ENCODE measurements around the gene PIEZO2.

Gene PIEZO2

GRCh38 chr18:11035376-11035775, 114.0 kb downstream of the PIEZO2 start:
- DNase-seq (ENCODE audit: low spot score) (no peak), ATAC-seq (ENCODE audit: low read depth) (no peak)
- no peaks in the 10 kb centered on the region for H3K9me3 ChIP-seq (ENCODE audit: severe bottlenecking)
- H3K27ac ChIP-seq (ENCODE audit: poor library complexity, severe bottlenecking): no peak overlapping the region
- no peak overlapping the region for H3K4me3 ChIP-seq (ENCODE audit: severe bottlenecking)
- H3K27me3 ChIP-seq (ENCODE audit: insufficient read depth, poor library complexity, severe bottlenecking): peaks cover 3% of the 10 kb centered on the region
- TF ChIP-seq CTCF (IDR thresholded peaks at IDR 0.05; ENCODE audit: poor library complexity, severe bottlenecking): no peak
- no peaks in the 10 kb centered on the region for H3K36me3 ChIP-seq (ENCODE audit: low read depth)
- H3K4me1 ChIP-seq (ENCODE audit: insufficient read depth, poor library complexity, severe bottlenecking): no peaks in the 10 kb centered on the region

DNA sequence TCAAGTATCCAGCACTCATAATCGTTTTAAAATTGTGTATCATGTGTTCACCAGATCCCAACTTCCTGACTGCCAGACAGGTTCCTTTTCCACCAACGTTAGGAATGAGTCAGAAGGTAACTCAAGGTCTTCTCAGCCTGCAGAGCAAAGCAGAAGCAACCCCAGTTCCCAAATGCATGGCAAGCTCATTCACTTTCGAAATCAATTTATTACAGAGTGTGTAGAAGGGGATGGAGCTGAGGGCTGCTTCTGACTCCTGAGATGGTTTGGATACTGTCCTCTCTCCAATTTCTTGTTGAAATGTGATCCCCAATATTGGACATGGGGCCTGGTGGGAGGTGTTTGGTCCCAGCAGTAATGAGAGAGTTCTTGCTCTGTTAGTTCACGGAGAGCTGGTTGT, 114.5 kb downstream of the PIEZO2 start:
- TF ChIP-seq CTCF (IDR thresholded peaks at IDR 0.05; ENCODE audit: poor library complexity, severe bottlenecking): no peak
- Histone ChIP-seq H3K4me1 (ENCODE audit: insufficient read depth, poor library complexity, severe bottlenecking) (no peaks in the 10 kb centered on the region), H3K27me3 (ENCODE audit: insufficient read depth, poor library complexity, severe bottlenecking) (no peaks in the 10 kb centered on the region), H3K27ac (ENCODE audit: poor library complexity, severe bottlenecking) (no peak overlapping the region), H3K9me3 (ENCODE audit: severe bottlenecking) (no peaks in the 10 kb centered on the region), H3K36me3 (ENCODE audit: low read depth) (no peaks in the 10 kb centered on the region), H3K4me3 (ENCODE audit: severe bottlenecking) (no peak overlapping the region)
- DNase-seq (ENCODE audit: low spot score) (no peak), ATAC-seq (ENCODE audit: low read depth) (no peak; the same call in 2 of the 3 replicates)

DNA sequence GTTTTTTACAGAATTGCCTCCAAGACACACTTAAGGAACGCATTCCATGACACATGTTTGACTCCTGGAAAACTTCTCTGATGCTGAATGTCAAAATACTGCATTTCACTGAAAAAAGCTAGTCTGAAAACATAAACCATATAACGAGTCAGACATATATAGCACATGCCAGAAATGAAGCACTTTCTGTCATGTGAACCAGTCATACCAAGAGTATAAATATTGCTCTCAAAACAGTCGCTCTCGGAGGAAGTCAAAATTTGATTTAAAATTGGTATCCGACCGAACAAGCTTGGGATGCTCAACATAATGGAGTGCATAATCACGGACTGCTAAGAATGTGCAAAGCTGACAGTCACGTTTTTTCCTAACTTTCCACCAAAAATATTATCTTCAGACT, 115.9 kb downstream of the PIEZO2 start:
- ATAC-seq (ENCODE audit: low read depth): no peak
- H3K9me3 ChIP-seq (ENCODE audit: severe bottlenecking): no peaks in the 10 kb centered on the region

DNA sequence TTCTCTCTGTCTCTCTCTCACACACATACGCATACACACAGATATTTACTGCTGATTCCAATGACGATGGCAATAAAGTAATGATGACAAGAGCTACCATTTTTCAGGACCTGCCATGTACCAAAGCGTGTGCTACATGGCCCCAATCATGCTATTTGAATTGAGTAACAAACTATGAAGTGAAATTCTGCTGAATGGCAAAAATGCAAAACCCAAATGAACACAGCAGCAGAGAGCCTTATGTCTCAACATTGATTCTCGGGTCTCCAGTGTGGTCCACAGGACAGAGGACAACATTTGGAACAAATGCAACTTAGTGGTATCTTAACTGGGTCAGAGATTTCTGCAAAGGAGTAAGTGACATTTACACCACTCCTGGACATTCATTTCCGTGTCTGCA, 117.4 kb downstream of the PIEZO2 start:
- H3K9me3 ChIP-seq (ENCODE audit: severe bottlenecking): no peaks in the 10 kb centered on the region
- no peak overlapping the region for H3K27ac ChIP-seq (ENCODE audit: poor library complexity, severe bottlenecking)
- no peaks in the 10 kb centered on the region for H3K27me3 ChIP-seq (ENCODE audit: insufficient read depth, poor library complexity, severe bottlenecking)
- ATAC-seq (ENCODE audit: low read depth) (no peak), DNase-seq (ENCODE audit: low spot score) (no peak)
- no peaks in the 10 kb centered on the region for H3K4me1 ChIP-seq (ENCODE audit: insufficient read depth, poor library complexity, severe bottlenecking)
- H3K36me3 ChIP-seq (ENCODE audit: low read depth): no peaks in the 10 kb centered on the region
- TF ChIP-seq CTCF (IDR thresholded peaks at IDR 0.05; ENCODE audit: poor library complexity, severe bottlenecking): no peak
- H3K4me3 ChIP-seq (ENCODE audit: severe bottlenecking): no peak overlapping the region

More for the DNA sequence above, 115.9 kb downstream of the PIEZO2 start:
- DNase-seq (ENCODE audit: low spot score): no peak
- Histone ChIP-seq H3K27me3 (ENCODE audit: insufficient read depth, poor library complexity, severe bottlenecking) (no peaks in the 10 kb centered on the region), H3K36me3 (ENCODE audit: low read depth) (no peaks in the 10 kb centered on the region), H3K4me1 (ENCODE audit: insufficient read depth, poor library complexity, severe bottlenecking) (no peaks in the 10 kb centered on the region), H3K27ac (ENCODE audit: poor library complexity, severe bottlenecking) (no peak overlapping the region), H3K4me3 (ENCODE audit: severe bottlenecking) (no peak overlapping the region)
- no peak for TF ChIP-seq CTCF (IDR thresholded peaks at IDR 0.05; ENCODE audit: poor library complexity, severe bottlenecking)

- no peak for TF ChIP-seq CTCF (IDR thresholded peaks at IDR 0.05; ENCODE audit: poor library complexity, severe bottlenecking)
- Histone ChIP-seq H3K4me1 (ENCODE audit: insufficient read depth, poor library complexity, severe bottlenecking) (no peaks in the 10 kb centered on the region), H3K4me3 (ENCODE audit: severe bottlenecking) (no peak overlapping the region), H3K36me3 (ENCODE audit: low read depth) (no peaks in the 10 kb centered on the region), H3K27ac (ENCODE audit: poor library complexity, severe bottlenecking) (no peak overlapping the region), H3K9me3 (ENCODE audit: severe bottlenecking) (no peaks in the 10 kb centered on the region), H3K27me3 (ENCODE audit: insufficient read depth, poor library complexity, severe bottlenecking) (no peaks in the 10 kb centered on the region)
- no peak for ATAC-seq (ENCODE audit: low read depth)
- no peak for DNase-seq (ENCODE audit: low spot score)
These were observed 120.3 kb downstream of the PIEZO2 start for GRCh38 chr18:11029021-11029420.

All from RWPE2 (cell line).